H1 (cell line): Measurements from ENCODE around the gene GRAMD4. TPM values are rescaled to one million over a fixed set of nuclear protein-coding genes. Genes with fewer than 3 reads are reported as not detected.
A peak's percentile ranks its signal among the peaks of the same experiment; 100 is the strongest.

Source experiments
- CTCF ChIA-PET: fragments of 300-600 bp; sonication (Branson Sonifier 250); formaldehyde crosslinking; loops from one replicate; lab custom pipeline; 2021; ENCODE audit not compliant: partially characterized antibody; lab: Charles Lee
- POLR2A ChIA-PET: fragments of 300-600 bp; sonication (Branson Sonifier 250); formaldehyde crosslinking; loops from one replicate; lab custom pipeline; 2021; ENCODE audit warnings: inconsistent platforms; ENCODE audit not compliant: partially characterized antibody; lab: Charles Lee
- DNase-seq, 2 experiments: peaks; one replicate each; pipeline versions ENCODE4 v3.0.0 to v3.0.0-alpha.2; 2010 to 2022; ENCODE audit warnings: low spot score in 2 of 2, low read depth in 1 of 2, mixed read lengths in 1 of 2
- FAIRE-seq: peaks from 2 replicates; lab custom pipeline; 2011; peaks lifted over from hg19 to GRCh38; lab: Jason Lieb, UNC
- H2AFZ ChIP-seq: 2 replicates; pipeline ENCODE4 v1.8.1; 2012; ENCODE audit warnings: low read length, inconsistent platforms
- H2AK5ac ChIP-seq: 2 replicates; pipeline ENCODE4 v1.6.1; 2013; ENCODE audit warnings: low read depth, low read length
- H2BK120ac ChIP-seq: replicated peaks from 2 replicates; pipeline ENCODE3; 2013; ENCODE audit warnings: low read depth, low read length, inconsistent platforms
- H2BK12ac ChIP-seq: 2 replicates; pipeline ENCODE4 v1.6.1; 2013; ENCODE audit warnings: low read depth, low read length
- H2BK15ac ChIP-seq: 2 replicates; pipeline ENCODE4 v1.6.1; 2013; ENCODE audit warnings: low read length
- H2BK20ac ChIP-seq: 2 replicates; pipeline ENCODE4 v1.6.1; 2013; ENCODE audit warnings: low read length
- H2BK5ac ChIP-seq: 2 replicates; pipeline ENCODE4 v1.6.1; 2013; ENCODE audit warnings: low read depth, low read length
- H3K14ac ChIP-seq: 2 replicates; pipeline ENCODE4 v1.6.1; 2013; ENCODE audit warnings: inconsistent platforms; ENCODE audit not compliant: insufficient read length
- H3K18ac ChIP-seq: 2 replicates; pipeline ENCODE4 v1.6.1; 2013; ENCODE audit warnings: low read length; ENCODE audit errors: extremely low read depth
- H3K23ac ChIP-seq: 2 replicates; pipeline ENCODE4 v1.6.1; 2013; ENCODE audit warnings: inconsistent platforms; ENCODE audit not compliant: insufficient read length
- H3K23me2 ChIP-seq: 2 replicates; pipeline ENCODE4 v1.6.1; 2013; ENCODE audit warnings: low read depth, low read length
- H3K27ac ChIP-seq: 2 replicates; pipeline ENCODE4 v1.6.1; 2011; ENCODE audit warnings: low read depth, low read length, inconsistent platforms
- H3K27me3 ChIP-seq, 4 experiments: replicated peaks in 1 of 4; 1 replicate in 1 of 4; 2 replicates in 3 of 4; pipeline versions ENCODE4 v1.6.1 to v1.8.1; 2011 to 2013; ENCODE audit warnings: low read length in 3 of 4, mild to moderate bottlenecking in 3 of 4, inconsistent platforms in 2 of 4, mixed read lengths in 2 of 4, moderate library complexity in 1 of 4; ENCODE audit not compliant: control insufficient read depth in 3 of 4, insufficient read depth in 3 of 4; ENCODE audit errors: extremely low read depth in 1 of 4
- H3K36me3 ChIP-seq, 4 experiments: 2 replicates each; pipeline versions ENCODE4 v1.6.1 to v1.8.1; 2011 to 2013; ENCODE audit warnings: mild to moderate bottlenecking in 4 of 4, low read length in 3 of 4, moderate library complexity in 2 of 4, control low read depth in 1 of 4, inconsistent platforms in 1 of 4; ENCODE audit not compliant: insufficient read depth in 4 of 4, control insufficient read depth in 2 of 4
- H3K4ac ChIP-seq: replicated peaks from 2 replicates; pipeline ENCODE3; 2013; ENCODE audit warnings: low read length, low read depth, mixed read lengths, inconsistent platforms; ENCODE audit not compliant: insufficient read length
- H3K4me1 ChIP-seq, 4 experiments: replicated peaks in 1 of 4; 1 replicate in 1 of 4; 2 replicates in 3 of 4; pipeline versions ENCODE4 v1.6.1 to v1.8.1; 2011 to 2013; ENCODE audit warnings: low read length in 3 of 4, inconsistent platforms in 2 of 4, mixed read lengths in 1 of 4; ENCODE audit not compliant: insufficient read depth in 4 of 4, control insufficient read depth in 3 of 4
- H3K4me2 ChIP-seq, 2 experiments: 2 replicates each; pipeline versions ENCODE4 v1.6.1 to v1.8.1; 2011 to 2013; ENCODE audit warnings: low read depth in 2 of 2, low read length in 2 of 2, control low read depth in 1 of 2, inconsistent platforms in 1 of 2, mild to moderate bottlenecking in 1 of 2; ENCODE audit not compliant: insufficient read depth in 1 of 2
- H3K4me3 ChIP-seq, 4 experiments: fragments of 200-600, 300-600 bp in 1 of 4; sonication (generic), shearing (Covaris generic), sonication (Bioruptor Twin) in 1 of 4; 2 replicates each; pipeline versions ENCODE4 v1.5.1 to v1.8.1; 2011 to 2016; ENCODE audit warnings: low read length in 4 of 4, low read depth in 3 of 4, control low read depth in 2 of 4, inconsistent platforms in 2 of 4, mild to moderate bottlenecking in 2 of 4, mixed read lengths in 1 of 4, moderate library complexity in 1 of 4; ENCODE audit not compliant: insufficient read depth in 2 of 4; ENCODE audit errors: extremely low read depth in 1 of 4
- H3K56ac ChIP-seq: replicated peaks from 2 replicates; pipeline ENCODE3; 2013; ENCODE audit warnings: low read depth, mild to moderate bottlenecking, mixed read lengths, low read length, inconsistent platforms; ENCODE audit not compliant: insufficient read length
- H3K79me1 ChIP-seq: 2 replicates; pipeline ENCODE4 v1.6.1; 2013; ENCODE audit warnings: low read depth, low read length, control low read depth
- H3K79me2 ChIP-seq, 2 experiments: 2 replicates each; pipeline versions ENCODE4 v1.6.1 to v1.8.1; 2012 to 2013; ENCODE audit warnings: low read length in 2 of 2, mild to moderate bottlenecking in 2 of 2, inconsistent platforms in 1 of 2; ENCODE audit not compliant: insufficient read depth in 2 of 2, control insufficient read depth in 1 of 2
- H3K9ac ChIP-seq, 4 experiments: replicated peaks in 1 of 4; 1 replicate in 1 of 4; 2 replicates in 3 of 4; pipeline versions ENCODE4 v1.6.1 to v1.8.1; 2011 to 2013; ENCODE audit warnings: low read depth in 3 of 4, low read length in 3 of 4, control low read depth in 2 of 4, mild to moderate bottlenecking in 2 of 4, moderate library complexity in 2 of 4, inconsistent platforms in 1 of 4; ENCODE audit errors: extremely low read depth in 1 of 4
- H3K9me3 ChIP-seq, 2 experiments: 2 replicates each; pipeline versions ENCODE4 v1.6.1 to v1.8.1; 2012 to 2013; ENCODE audit warnings: mild to moderate bottlenecking in 2 of 2, moderate library complexity in 2 of 2, control low read depth in 1 of 2, inconsistent platforms in 1 of 2, low read depth in 1 of 2, low read length in 1 of 2, mixed read lengths in 1 of 2; ENCODE audit not compliant: insufficient read depth in 2 of 2
- H4K20me1 ChIP-seq, 2 experiments: replicated peaks in 1 of 2; 2 replicates each; pipeline versions ENCODE3 to v1.8.1; 2011 to 2013; ENCODE audit warnings: inconsistent platforms in 2 of 2, low read length in 2 of 2, mild to moderate bottlenecking in 1 of 2; ENCODE audit not compliant: insufficient read depth in 2 of 2, control insufficient read depth in 1 of 2
- H4K5ac ChIP-seq: 2 replicates; pipeline ENCODE4 v1.6.1; 2013; ENCODE audit warnings: low read length, low read depth, mixed read lengths, inconsistent platforms; ENCODE audit not compliant: insufficient read length
- H4K8ac ChIP-seq: 2 replicates; pipeline ENCODE4 v1.8.0; 2013; ENCODE audit warnings: mild to moderate bottlenecking, moderate library complexity, low read length, inconsistent platforms; ENCODE audit not compliant: insufficient read depth; ENCODE audit errors: extremely low read depth
- H4K91ac ChIP-seq: replicated peaks from 2 replicates; pipeline ENCODE3; 2013; ENCODE audit warnings: low read length, mixed read lengths, inconsistent platforms; ENCODE audit not compliant: insufficient read length
- CBX5 ChIP-seq: fragments of 300-800, 300-1000 bp; sonication (generic); IDR thresholded peaks from 2 replicates; pipeline ENCODE4 v1.7.1; 2016; ENCODE audit warnings: antibody characterized with exemption, low read length, low read depth
- WGBS, 2 experiments: shearing (Covaris generic) in 1 of 2; methylation state at CpG; one replicate each; pipeline versions ENCODE4 v1.1.6 to v1.1.7; 2013 to 2015; ENCODE audit warnings: low lambda C conversion rate in 2 of 2, mixed read lengths in 2 of 2, inconsistent platforms in 1 of 2, low coverage in 1 of 2, missing lambda C conversion rate in 1 of 2; ENCODE audit not compliant: insufficient replicate concordance in 2 of 2, insufficient coverage in 1 of 2, insufficient read length in 1 of 2; ENCODE audit errors: extremely low coverage in 1 of 2, missing lambda C conversion rate in 1 of 2; 5-methylcytosine and 5-hydroxymethylcytosine counted together
- polyA plus RNA-seq, 7 experiments: library from polyadenylated mRNA; depleted of rRNA in 3 of 7; stranded (reverse) in 5 of 7; unstranded in 2 of 7; fragments of >200 nt in 5 of 7; fragments of 200-250 nt in 2 of 7; gene quantifications; 1 replicate in 5 of 7; 2 replicates in 1 of 7; 4 replicates in 1 of 7; pipeline versions ENCODE4 v1.2.1 to v1.2.3, GENCODE V29; 2011 to 2013; ENCODE audit warnings: missing spikeins in 2 of 7, mixed read lengths in 2 of 7
- total RNA-seq: library from RNA; stranded (reverse); fragmentation: NEBNext Ultra II Directional; extraction: Animal tissue kit (Norgen Biotek cat#: 25700); gene quantifications from 2 replicates; pipeline ENCODE4 v1.2.1, GENCODE V29; 2021

GRAMD4 gene
- total and polyA plus RNA-seq, 2 of the 8 experiments (the other 6 are each of a cell fraction or from before 2014, with no cell fraction given) = 7.9 to 25.6 TPM

DNA sequence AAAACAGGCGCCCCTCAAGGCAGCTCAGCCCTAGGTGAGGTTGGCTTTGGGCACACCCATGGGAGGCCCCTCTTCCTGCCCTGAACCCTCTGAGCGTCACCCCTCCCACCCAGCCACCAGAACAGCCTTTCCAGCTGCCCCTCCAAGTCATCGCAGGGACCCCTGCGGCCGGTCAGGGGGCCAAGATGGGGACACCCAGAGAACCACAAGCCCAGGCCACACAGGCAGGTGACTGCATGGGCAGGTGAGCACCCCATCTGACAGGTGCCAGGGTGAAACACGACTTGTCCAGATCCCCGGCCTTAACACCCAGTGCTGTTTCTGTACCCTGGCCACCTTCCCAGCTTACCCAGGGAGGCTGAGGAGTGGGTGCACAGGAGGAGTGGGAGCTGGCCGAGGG is 24.6 kb upstream of the GRAMD4 start:
- 0 out of 2 replicates have a peak overlapping the region, but pooled peaks have one; percentile 25 for H2BK15ac ChIP-seq
- no peak overlapping the region for H2BK120ac ChIP-seq
- H2BK5ac ChIP-seq = no peak overlapping the region
- POLR2A ChIA-PET = no interaction called here
- TF ChIP-seq CBX5 = no peak
- no peaks in the 10 kb centered on the region for H3K36me3 ChIP-seq
- H3K27ac ChIP-seq = no peak overlapping the region
- WGBS, 2 experiments = 87% methylated on average over 8 of the region's 8 CpGs; no CpG with 5 or more reads in 1 of the 2 experiments
- H3K4me2 ChIP-seq = no peak overlapping the region
- H3K9ac ChIP-seq = no peak overlapping the region
- H3K4ac ChIP-seq = no peak overlapping the region
- no peaks in the 10 kb centered on the region for H3K79me2 ChIP-seq
- peak overlapping the region; percentile 68; the same call in 1 of the 2 replicates for H4K8ac ChIP-seq
- CTCF ChIA-PET = interaction anchor here (0.7 to 1.8 kb wide), 3 partner anchors 13 to 74 kb away, joined by 3 to 9 read pairs (median 3); no protein-coding TSS in a partner anchor
- peaks cover 3 to 4% of the 10 kb centered on the region in 2 experiments for H4K20me1 ChIP-seq
- H3K79me1 ChIP-seq = peaks cover 2% of the 10 kb centered on the region; the same call in 1 of the 2 replicates
- no peak overlapping the region for H3K23ac ChIP-seq
- no peak for DNase-seq
- H3K9me3 ChIP-seq = no peaks in the 10 kb centered on the region
- H2BK12ac ChIP-seq = no peak overlapping the region
- no peak overlapping the region for H4K91ac ChIP-seq
- no peak for FAIRE-seq
- H3K4me1 ChIP-seq = peaks cover 0 to 4% (median 3%) of the 10 kb centered on the region in 4 experiments; a peak in 3 of 7 replicates
- H2AFZ ChIP-seq = no peak overlapping the region
- H3K56ac ChIP-seq = no peak overlapping the region
- no peak overlapping the region for H2AK5ac ChIP-seq
- H2BK20ac ChIP-seq = no peak overlapping the region
- no peak overlapping the region for H4K5ac ChIP-seq
- no peak overlapping the region for H3K4me3 ChIP-seq
- no peak overlapping the region for H3K18ac ChIP-seq
- H3K27me3 ChIP-seq = no peaks in the 10 kb centered on the region
- H3K14ac ChIP-seq = no peak overlapping the region
- H3K23me2 ChIP-seq = no peaks in the 10 kb centered on the region
